GM12878 (cell line): ENCODE results near the gene CRB3.

Experiments used
- ASH2L ChIP-seq: fragments of 300-600, 200-600 bp; sonication (generic); IDR thresholded peaks from 2 replicates; pipeline ENCODE4 v1.6.1; 2017; ENCODE audit warnings: low read depth, mild to moderate bottlenecking, borderline replicate concordance
- EP300 ChIP-seq, 2 experiments: fragments of 150-350 bp in 1 of 2; IDR thresholded peaks; 2 replicates each; pipeline ENCODE4 v1.6.1; 2011 to 2012; ENCODE audit warnings: low read depth in 2 of 2, low read length in 2 of 2, borderline replicate concordance in 1 of 2, improper control_type of control experiment in 1 of 2, inconsistent platforms in 1 of 2; ENCODE audit not compliant: control insufficient read depth in 1 of 2
- RAD21 ChIP-seq: IDR thresholded peaks from 2 replicates; pipeline ENCODE4 v1.6.1; 2011; ENCODE audit warnings: mild to moderate bottlenecking, low read depth, low read length, moderate library complexity; ENCODE audit not compliant: insufficient read depth

DNA sequence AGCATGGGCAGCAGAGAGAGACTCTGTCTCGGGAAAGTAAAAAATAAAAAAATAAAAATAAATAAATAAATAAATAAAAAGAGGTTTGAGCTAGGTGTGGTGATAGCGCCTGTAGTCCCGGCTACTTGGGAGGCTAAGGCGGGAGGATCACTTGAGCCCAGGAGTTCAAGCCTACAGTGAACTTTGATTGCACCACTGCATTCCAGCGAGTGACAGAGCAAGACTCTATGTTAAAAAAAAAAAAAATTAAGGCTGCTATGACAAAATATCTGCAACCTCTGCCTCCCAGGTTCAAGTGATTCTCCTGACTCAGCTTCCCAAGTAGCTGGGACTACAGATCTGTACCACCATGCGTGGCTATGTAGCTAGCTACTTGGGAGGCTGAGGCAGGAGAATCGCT lies 20.8 kb downstream of the CRB3 start:
- TF ChIP-seq RAD21: no peak
- TF ChIP-seq EP300 (IDR thresholded peaks at IDR 0.05; ENCODE audit: borderline replicate concordance in 1 of 2, control insufficient read depth in 1 of 2, low read depth in 2 of 2, low read length in 2 of 2): no peak
- no peak for TF ChIP-seq ASH2L
